Tibial nerve (tissue), 4 donors: ENCODE results near the gene PODXL2. TPM values are rescaled to one million over a fixed set of nuclear protein-coding genes. Genes with fewer than 3 reads are reported as not detected.

Experiments used
- DNase-seq, 2 donors: peaks; one replicate each; pipeline ENCODE4 v3.0.0-alpha.2; 2019; ENCODE audit warnings: low spot score in 2 of 2
- H3K27ac ChIP-seq, 4 donors: fragments of 200-600 bp; sonication (generic) in 3 of 4; one replicate each; pipeline ENCODE4 v1.5.1; 2017 to 2019; ENCODE audit warnings: mild to moderate bottlenecking in 1 of 4
- H3K27me3 ChIP-seq, 2 donors: fragments of 200-600 bp; sonication (generic) in 1 of 2; one replicate each; pipeline versions ENCODE4 v1.5.1 to v1.6.0; 2017 to 2019
- H3K36me3 ChIP-seq, 3 donors: fragments of 200-600 bp; sonication (generic); one replicate each; pipeline ENCODE4 v1.5.1; 2018 to 2019
- H3K4me1 ChIP-seq, 4 donors: fragments of 200-600 bp; sonication (generic) in 3 of 4; one replicate each; pipeline ENCODE4 v1.5.1; 2017 to 2019
- H3K4me3 ChIP-seq, 4 donors: fragments of 200-600 bp; sonication (generic) in 3 of 4; one replicate each; pipeline ENCODE4 v1.5.1; 2017 to 2019; ENCODE audit warnings: mild to moderate bottlenecking in 1 of 4, moderate library complexity in 1 of 4
- H3K9me3 ChIP-seq, 4 donors: fragments of 200-600 bp; sonication (generic) in 3 of 4; one replicate each; pipeline ENCODE4 v1.5.1; 2017 to 2019
- CTCF ChIP-seq, 5 experiments: fragments of 200-600 bp in 3 of 5; fragments of 450-650 bp in 2 of 5; sonication (generic) in 3 of 5; IDR thresholded peaks; one replicate each; pipeline ENCODE4 v1.5.1; 2016 to 2019; ENCODE audit warnings: antibody characterized with exemption in 5 of 5, mild to moderate bottlenecking in 3 of 5, moderate library complexity in 2 of 5
- EP300 ChIP-seq, 2 donors: sonication (generic); formaldehyde crosslinking; IDR thresholded peaks; one replicate each; pipeline ENCODE4 v1.6.1; 2017; ENCODE audit warnings: antibody characterized with exemption in 2 of 2, mild to moderate bottlenecking in 1 of 2
- POLR2A ChIP-seq, 2 donors: fragments of 450-650 bp; IDR thresholded peaks; one replicate each; pipeline ENCODE4 v1.6.1; 2017; ENCODE audit warnings: antibody characterized with exemption in 2 of 2, mild to moderate bottlenecking in 2 of 2, moderate library complexity in 2 of 2
- WGBS, 2 donors: methylation state at CpG; one replicate each; pipeline ENCODE4 v1.1.5; 2018; 5-methylcytosine and 5-hydroxymethylcytosine counted together
- total RNA-seq, 4 donors: library from RNA; depleted of rRNA; stranded (reverse); fragments of >200 nt; gene quantifications; one replicate each; pipeline ENCODE4 v1.1.0, GENCODE V29; 2016

Gene PODXL2
- total RNA-seq, 4 donors from 2014 or later = 12.7 to 19.8 (median 14.1) TPM

GRCh38 chr3:127671523-127672428 lies 42.8 kb downstream of the PODXL2 start:
- Histone ChIP-seq H3K9me3 (no peaks in the 10 kb centered on the region), H3K27me3 (no peaks in the 10 kb centered on the region), H3K36me3 (peaks cover 0 to 19% (median 0%) of the 10 kb centered on the region in 3 donors), H3K4me1 (peaks cover 0 to 43% (median 18%) of the 10 kb centered on the region in 4 donors), H3K27ac (peak overlapping the region; percentile 80 to 96 (median 94)), H3K4me3 (peak overlapping the region; percentile 71 to 82 (median 76))
- peak in 1 of 2 donors; percentile 13 for DNase-seq
- 32 to 47% methylated on average over 20 to 31 of the region's 44 CpGs for WGBS, 2 donors
- TF ChIP-seq POLR2A (IDR thresholded peaks at IDR 0.05) (no peak), EP300 (IDR thresholded peaks at IDR 0.05) (no peak), CTCF (IDR thresholded peaks at IDR 0.05) (no peak)

- 0% methylated on average over 10 of the region's 102 CpGs; no CpG with 5 or more reads in 1 of the 2 donors for WGBS, 2 donors
- TF ChIP-seq CTCF (IDR thresholded peaks at IDR 0.05) (no peak), EP300 (IDR thresholded peaks at IDR 0.05) (peak in 1 of 2 donors; percentile 88), POLR2A (IDR thresholded peaks at IDR 0.05) (peak; percentile 17 to 87)
- H3K36me3 ChIP-seq = peaks cover 0 to 27% (median 0%) of the 10 kb centered on the region in 3 donors
- DNase-seq = peak; percentile 76 to 82
- H3K4me1 ChIP-seq = peaks cover 0 to 43% (median 18%) of the 10 kb centered on the region in 4 donors
- H3K4me3 ChIP-seq = peak within 1 kb of the TSS; percentile 71 to 82 (median 76)
- peak within 1 kb of the TSS; percentile 80 to 96 (median 94) for H3K27ac ChIP-seq
- H3K27me3 ChIP-seq = no peaks in the 10 kb centered on the region
- H3K9me3 ChIP-seq = no peaks in the 10 kb centered on the region
These were observed 43.6 kb downstream of the PODXL2 start, which contains the start of gene ABTB1 for GRCh38 chr3:127672429-127673190. Gene ABTB1 (plus strand): TSS chr3:127672952. CDS start chr3:127673026, 74 bp downstream.

GRCh38 chr3:127673191-127674100 lies 44.5 kb downstream of the PODXL2 start:
- TF ChIP-seq CTCF (IDR thresholded peaks at IDR 0.05) = no peak
- H3K9me3 ChIP-seq = no peaks in the 10 kb centered on the region
- H3K36me3 ChIP-seq = peaks cover 0 to 36% (median 0%) of the 10 kb centered on the region in 3 donors
- peak in 1 of 2 donors; percentile 19 for DNase-seq
- peak overlapping the region; percentile 80 to 96 (median 94) for H3K27ac ChIP-seq
- WGBS, 2 donors = 12 to 17% methylated on average over 38 to 48 of the region's 51 CpGs
- H3K4me3 ChIP-seq = peak overlapping the region; percentile 71 to 82 (median 76)
- H3K27me3 ChIP-seq = no peaks in the 10 kb centered on the region
- peaks cover 0 to 46% (median 18%) of the 10 kb centered on the region in 4 donors for H3K4me1 ChIP-seq

GRCh38 chr3:127674101-127674721 lies 45.2 kb downstream of the PODXL2 start:
- Histone ChIP-seq H3K4me3 (peak overlapping the region; percentile 71 to 82 (median 76)), H3K27ac (peak overlapping the region; percentile 80 to 96 (median 94)), H3K4me1 (peaks cover 0 to 47% (median 18%) of the 10 kb centered on the region in 4 donors), H3K36me3 (peaks cover 0 to 43% (median 0%) of the 10 kb centered on the region in 3 donors), H3K27me3 (no peaks in the 10 kb centered on the region), H3K9me3 (no peaks in the 10 kb centered on the region)
- no peak for TF ChIP-seq EP300 (IDR thresholded peaks at IDR 0.05)
- WGBS, 2 donors = 73 to 74% methylated on average over 17 of the region's 17 CpGs
- peak in 1 of 2 donors; percentile 9 for DNase-seq
